ENCODE results near the gene MYO1B.

- TF ChIP-seq, protein P1, sequence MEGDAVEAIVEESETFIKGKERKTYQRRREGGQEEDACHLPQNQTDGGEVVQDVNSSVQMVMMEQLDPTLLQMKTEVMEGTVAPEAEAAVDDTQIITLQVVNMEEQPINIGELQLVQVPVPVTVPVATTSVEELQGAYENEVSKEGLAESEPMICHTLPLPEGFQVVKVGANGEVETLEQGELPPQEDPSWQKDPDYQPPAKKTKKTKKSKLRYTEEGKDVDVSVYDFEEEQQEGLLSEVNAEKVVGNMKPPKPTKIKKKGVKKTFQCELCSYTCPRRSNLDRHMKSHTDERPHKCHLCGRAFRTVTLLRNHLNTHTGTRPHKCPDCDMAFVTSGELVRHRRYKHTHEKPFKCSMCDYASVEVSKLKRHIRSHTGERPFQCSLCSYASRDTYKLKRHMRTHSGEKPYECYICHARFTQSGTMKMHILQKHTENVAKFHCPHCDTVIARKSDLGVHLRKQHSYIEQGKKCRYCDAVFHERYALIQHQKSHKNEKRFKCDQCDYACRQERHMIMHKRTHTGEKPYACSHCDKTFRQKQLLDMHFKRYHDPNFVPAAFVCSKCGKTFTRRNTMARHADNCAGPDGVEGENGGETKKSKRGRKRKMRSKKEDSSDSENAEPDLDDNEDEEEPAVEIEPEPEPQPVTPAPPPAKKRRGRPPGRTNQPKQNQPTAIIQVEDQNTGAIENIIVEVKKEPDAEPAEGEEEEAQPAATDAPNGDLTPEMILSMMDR (conservative IDR thresholded peaks at IDR 0.05 in 1 of 2, IDR thresholded peaks at IDR 0.05 in 1 of 2; ENCODE audit: extremely low read depth in 1 of 2, insufficient read depth in 1 of 2, low read depth in 1 of 2, low read length in 2 of 2), result no peak
- TF ChIP-seq EZH2 (IDR thresholded peaks at IDR 0.05; ENCODE audit: borderline replicate concordance, low read length), result no peak
These were observed 854 bp upstream of the MYO1B start for GRCh38 chr2:191244350-191244749.
